IMR-90 (cell line): ENCODE results near the gene ADARB2.

ENCODE experiments used
- BHLHE40 ChIP-seq: fragments of 150-350 bp; IDR thresholded peaks from 2 replicates; pipeline ENCODE4 v1.6.1; 2016; ENCODE audit warnings: mild to moderate bottlenecking, low read depth, low read length
- CTCF ChIP-seq: conservative IDR thresholded peaks from 2 replicates; pipeline ENCODE4 v1.5.1; 2012; ENCODE audit warnings: mild to moderate bottlenecking, low read depth, low read length, improper control_type of control experiment
- ELK1 ChIP-seq: fragments of 150-350 bp; IDR thresholded peaks from 2 replicates; pipeline ENCODE4 v1.6.1; 2016; ENCODE audit warnings: low read depth, mild to moderate bottlenecking, low read length, moderate library complexity, borderline replicate concordance
- FOS ChIP-seq: fragments of 150-350 bp; IDR thresholded peaks from 2 replicates; pipeline ENCODE4 v1.6.1; 2016; ENCODE audit warnings: low read depth, low read length
- POLR2A ChIP-seq: IDR thresholded peaks from 2 replicates; pipeline ENCODE4 v1.6.1; 2012; ENCODE audit warnings: mild to moderate bottlenecking, low read depth, low read length
- RFX5 ChIP-seq: IDR thresholded peaks from 2 replicates; pipeline ENCODE4 v1.8.0; 2012; ENCODE audit warnings: low read depth, mild to moderate bottlenecking, low read length, moderate library complexity

- no peak for TF ChIP-seq CTCF
- TF ChIP-seq POLR2A: no peak
- no peak for TF ChIP-seq RFX5
- no peak for TF ChIP-seq FOS
- no peak for TF ChIP-seq ELK1
- TF ChIP-seq BHLHE40: no peak
These were observed 327.9 kb downstream of the ADARB2 start for GRCh38 chr10:1409392-1409791.
